ENCODE measurements around the gene FOCAD. TPM values are rescaled to one million over a fixed set of nuclear protein-coding genes. Genes with fewer than 3 reads are reported as not detected.
A peak's percentile ranks its signal among the peaks of the same experiment; 100 is the strongest.

Gene FOCAD
- total and polyA plus RNA-seq, 4 donors, result 6.8 to 62.1 (median 27.9) TPM

DNA sequence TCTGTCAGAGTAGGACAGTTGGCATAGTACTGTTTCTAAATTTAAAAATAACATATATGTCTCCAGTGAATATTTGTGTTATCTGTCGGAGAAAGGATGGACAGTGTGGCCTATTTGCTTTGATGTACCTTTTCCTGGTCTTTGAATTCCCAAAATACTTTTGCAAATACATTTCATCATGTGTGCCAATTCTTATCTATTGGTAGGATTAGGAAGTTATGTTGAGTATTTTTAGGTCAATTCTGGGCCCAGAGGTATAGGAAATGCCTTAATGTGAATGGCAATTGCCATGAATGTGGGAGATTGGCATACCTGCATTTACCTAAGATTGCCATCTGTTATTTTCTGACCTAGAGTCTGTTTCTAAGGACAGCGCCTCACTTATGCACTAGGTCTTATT lies 5.8 kb downstream of the FOCAD start:
- no peak overlapping the region for H3K4me3 ChIP-seq
- H3K9me3 ChIP-seq (ENCODE audit: control insufficient read depth in 4 of 4, insufficient read depth in 3 of 4, low read length in 3 of 4), result no peaks in the 10 kb centered on the region
- no peak overlapping the region for H3K27ac ChIP-seq (ENCODE audit: low read depth in 1 of 2, low read length in 1 of 2)
- DNase-seq, result no peak
- WGBS, 2 donors, result 95 to 98% methylated on average over 2 of the region's 2 CpGs
- no peak overlapping the region for H3K9ac ChIP-seq (ENCODE audit: insufficient read depth in 1 of 2, low read length in 2 of 2)
- H3K4me1 ChIP-seq (ENCODE audit: control insufficient read depth in 5 of 5, insufficient read depth in 5 of 5, low read length in 5 of 5), result peaks cover 0 to 22% (median 10%) of the 10 kb centered on the region in 5 donors
- H3K27me3 ChIP-seq (ENCODE audit: control insufficient read depth in 3 of 3, insufficient read depth in 3 of 3, low read length in 2 of 3), result no peaks in the 10 kb centered on the region
- TF ChIP-seq, protein P1, sequence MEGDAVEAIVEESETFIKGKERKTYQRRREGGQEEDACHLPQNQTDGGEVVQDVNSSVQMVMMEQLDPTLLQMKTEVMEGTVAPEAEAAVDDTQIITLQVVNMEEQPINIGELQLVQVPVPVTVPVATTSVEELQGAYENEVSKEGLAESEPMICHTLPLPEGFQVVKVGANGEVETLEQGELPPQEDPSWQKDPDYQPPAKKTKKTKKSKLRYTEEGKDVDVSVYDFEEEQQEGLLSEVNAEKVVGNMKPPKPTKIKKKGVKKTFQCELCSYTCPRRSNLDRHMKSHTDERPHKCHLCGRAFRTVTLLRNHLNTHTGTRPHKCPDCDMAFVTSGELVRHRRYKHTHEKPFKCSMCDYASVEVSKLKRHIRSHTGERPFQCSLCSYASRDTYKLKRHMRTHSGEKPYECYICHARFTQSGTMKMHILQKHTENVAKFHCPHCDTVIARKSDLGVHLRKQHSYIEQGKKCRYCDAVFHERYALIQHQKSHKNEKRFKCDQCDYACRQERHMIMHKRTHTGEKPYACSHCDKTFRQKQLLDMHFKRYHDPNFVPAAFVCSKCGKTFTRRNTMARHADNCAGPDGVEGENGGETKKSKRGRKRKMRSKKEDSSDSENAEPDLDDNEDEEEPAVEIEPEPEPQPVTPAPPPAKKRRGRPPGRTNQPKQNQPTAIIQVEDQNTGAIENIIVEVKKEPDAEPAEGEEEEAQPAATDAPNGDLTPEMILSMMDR (IDR thresholded peaks at IDR 0.05; ENCODE audit: control extremely low read depth, extremely low read depth), result no peak
- ATAC-seq (ENCODE audit: insufficient read depth, low FRiP score), result no peak
- H3K36me3 ChIP-seq (ENCODE audit: control insufficient read depth in 4 of 4, insufficient read depth in 4 of 4, low read length in 4 of 4), result no peaks in the 10 kb centered on the region

DNA sequence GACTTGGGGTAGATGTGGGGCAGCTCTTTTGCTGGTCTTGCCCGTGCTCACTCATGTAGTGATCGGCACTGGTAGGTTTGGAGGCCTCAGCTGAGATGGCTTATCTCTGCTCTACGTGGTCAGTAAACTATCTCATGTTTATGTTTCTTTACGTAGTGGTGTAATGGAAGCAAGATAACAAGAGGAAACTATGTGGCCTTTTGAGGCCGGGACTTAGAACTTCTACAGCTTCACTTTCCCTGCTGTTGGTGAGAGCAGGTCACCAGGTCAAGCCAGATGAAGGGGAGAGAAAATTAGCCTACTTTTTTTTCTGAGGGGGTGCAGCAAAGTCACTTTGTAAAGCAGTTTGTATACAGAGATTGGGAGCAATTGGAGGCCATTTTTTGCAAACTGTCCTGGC lies 8.5 kb downstream of the FOCAD start:
- Histone ChIP-seq H3K9ac (ENCODE audit: insufficient read depth in 1 of 2, low read length in 2 of 2) (no peak overlapping the region), H3K9me3 (ENCODE audit: control insufficient read depth in 4 of 4, insufficient read depth in 3 of 4, low read length in 3 of 4) (no peaks in the 10 kb centered on the region), H3K27me3 (ENCODE audit: control insufficient read depth in 3 of 3, insufficient read depth in 3 of 3, low read length in 2 of 3) (no peaks in the 10 kb centered on the region), H3K27ac (ENCODE audit: low read depth in 1 of 2, low read length in 1 of 2) (no peak overlapping the region), H3K4me1 (ENCODE audit: control insufficient read depth in 5 of 5, insufficient read depth in 5 of 5, low read length in 5 of 5) (peaks cover 0 to 20% (median 5%) of the 10 kb centered on the region in 5 donors), H3K36me3 (ENCODE audit: control insufficient read depth in 4 of 4, insufficient read depth in 4 of 4, low read length in 4 of 4) (no peaks in the 10 kb centered on the region), H3K4me3 (no peak overlapping the region)
- ATAC-seq (ENCODE audit: insufficient read depth, low FRiP score) (no peak), DNase-seq (no peak)
- TF ChIP-seq, protein P1 (IDR thresholded peaks at IDR 0.05; ENCODE audit: control extremely low read depth, extremely low read depth), result no peak
- WGBS, 2 donors, result 71 to 82% methylated on average over 5 of the region's 5 CpGs

DNA sequence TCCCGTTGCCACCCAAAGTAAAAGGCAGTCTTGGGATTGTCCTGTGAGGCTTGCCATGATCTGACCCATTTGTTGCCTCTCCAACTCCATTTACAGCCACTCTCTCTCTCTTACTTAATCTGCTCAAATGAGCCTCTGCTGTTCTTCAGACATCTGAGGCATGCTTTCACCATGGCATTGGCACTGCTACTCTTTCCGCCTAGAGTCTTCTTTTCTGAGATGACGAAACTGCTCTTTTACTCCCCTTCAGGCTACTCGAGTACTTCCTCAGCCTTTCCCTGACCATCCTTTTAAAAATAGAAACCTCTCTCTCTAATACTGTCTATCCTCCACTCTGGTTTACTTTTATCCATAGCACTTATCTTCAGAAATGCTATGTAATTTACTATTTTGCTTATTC lies 9.0 kb downstream of the FOCAD start:
- no peak for DNase-seq

More for the DNA sequence above, 9.0 kb downstream of the FOCAD start:
- Histone ChIP-seq H3K36me3 (ENCODE audit: control insufficient read depth in 4 of 4, insufficient read depth in 4 of 4, low read length in 4 of 4) (no peaks in the 10 kb centered on the region), H3K27me3 (ENCODE audit: control insufficient read depth in 3 of 3, insufficient read depth in 3 of 3, low read length in 2 of 3) (no peaks in the 10 kb centered on the region), H3K9ac (ENCODE audit: insufficient read depth in 1 of 2, low read length in 2 of 2) (no peak overlapping the region), H3K4me1 (ENCODE audit: control insufficient read depth in 5 of 5, insufficient read depth in 5 of 5, low read length in 5 of 5) (peaks cover 0 to 18% (median 5%) of the 10 kb centered on the region in 5 donors), H3K9me3 (ENCODE audit: control insufficient read depth in 4 of 4, insufficient read depth in 3 of 4, low read length in 3 of 4) (no peaks in the 10 kb centered on the region), H3K4me3 (peak overlapping the region; percentile 4), H3K27ac (ENCODE audit: low read depth in 1 of 2, low read length in 1 of 2) (no peak overlapping the region)
- TF ChIP-seq, protein P1 (IDR thresholded peaks at IDR 0.05; ENCODE audit: control extremely low read depth, extremely low read depth), result no peak
- WGBS, 2 donors, result 55 to 59% methylated on average over 4 of the region's 4 CpGs
- ATAC-seq (ENCODE audit: insufficient read depth, low FRiP score), result peak; percentile 64
